Measurements from ENCODE around the gene KRT32. TPM values are rescaled to one million over a fixed set of nuclear protein-coding genes. Genes with fewer than 3 reads are reported as not detected.

KRT32 gene
- total RNA-seq, 2 experiments from 2014 or later, result not detected

GRCh38 chr17:41452281-41452680, 14.9 kb downstream of the KRT32 start:
- Histone ChIP-seq H3K79me2 (ENCODE audit: insufficient read depth, low read depth, low read length) (no peaks in the 10 kb centered on the region), H3K27ac (ENCODE audit: low read depth, low read length, poor library complexity, severe bottlenecking) (no peak overlapping the region), H3K4me2 (ENCODE audit: low read length) (no peak overlapping the region), H3K4me1 (ENCODE audit: insufficient read depth, low read length, poor library complexity, severe bottlenecking) (no peaks in the 10 kb centered on the region), H3K4me3 (ENCODE audit: low read depth, low read length, poor library complexity, severe bottlenecking) (no peak overlapping the region), H3K36me3 (ENCODE audit: insufficient read depth, low read length) (no peaks in the 10 kb centered on the region), H2AFZ (ENCODE audit: low read length) (no peak overlapping the region), H3K9me2 (ENCODE audit: insufficient read depth, low read length) (no peaks in the 10 kb centered on the region), H3K9me3 (ENCODE audit: low read length) (no peaks in the 10 kb centered on the region), H4K20me1 (ENCODE audit: insufficient read depth, low read length) (no peaks in the 10 kb centered on the region)
- DNase-seq (ENCODE audit: low spot score), result no peak
- intact Hi-C loops (cut with micrococcal nuclease; ENCODE audit: unreplicated experiment), result no loop called here
- TF ChIP-seq EZH2phosphoT487 (IDR thresholded peaks at IDR 0.05; ENCODE audit: borderline replicate concordance, low read depth, low read length), result no peak
- no peak for TF ChIP-seq CTCF (conservative IDR thresholded peaks at IDR 0.05; ENCODE audit: low read length)
- ChIA-PET CTCF (ENCODE audit: unreplicated experiment) (no interaction called here), POLR2A (no interaction called here)
- no TSS peak for BruUV-seq (replicated peaks)

GRCh38 chr17:41451154-41451728, 15.9 kb downstream of the KRT32 start:
- Histone ChIP-seq H3K79me2 (ENCODE audit: insufficient read depth, low read depth, low read length) (no peaks in the 10 kb centered on the region), H3K36me3 (ENCODE audit: insufficient read depth, low read length) (no peaks in the 10 kb centered on the region), H3K9me2 (ENCODE audit: insufficient read depth, low read length) (no peaks in the 10 kb centered on the region), H3K4me2 (ENCODE audit: low read length) (no peak overlapping the region), H3K4me1 (ENCODE audit: insufficient read depth, low read length, poor library complexity, severe bottlenecking) (no peaks in the 10 kb centered on the region), H2AFZ (ENCODE audit: low read length) (no peak overlapping the region), H3K27ac (ENCODE audit: low read depth, low read length, poor library complexity, severe bottlenecking) (no peak overlapping the region), H4K20me1 (ENCODE audit: insufficient read depth, low read length) (no peaks in the 10 kb centered on the region), H3K4me3 (ENCODE audit: low read depth, low read length, poor library complexity, severe bottlenecking) (no peak overlapping the region), H3K9me3 (ENCODE audit: low read length) (no peaks in the 10 kb centered on the region)
- ChIA-PET POLR2A (no interaction called here), CTCF (ENCODE audit: unreplicated experiment) (no interaction called here)
- TF ChIP-seq EZH2phosphoT487 (IDR thresholded peaks at IDR 0.05; ENCODE audit: borderline replicate concordance, low read depth, low read length) (no peak), CTCF (conservative IDR thresholded peaks at IDR 0.05; ENCODE audit: low read length) (no peak)
- BruUV-seq (replicated peaks), result no TSS peak
- intact Hi-C loops (cut with micrococcal nuclease; ENCODE audit: unreplicated experiment), result no loop called here
- DNase-seq (ENCODE audit: low spot score), result no peak

- POLR2A ChIA-PET, result interaction anchor here (0.8 kb wide), 1 partner anchor 15 kb away, joined by 3 read pairs; no protein-coding TSS in a partner anchor
These were observed 18.2 kb downstream of the KRT32 start for GRCh38 chr17:41449008-41449407.

More at GRCh38 chr17:41449008-41449407, 18.2 kb downstream of the KRT32 start:
- Histone ChIP-seq H3K4me3 (ENCODE audit: low read depth, low read length, poor library complexity, severe bottlenecking) (no peak overlapping the region), H3K4me2 (ENCODE audit: low read length) (no peak overlapping the region), H3K4me1 (ENCODE audit: insufficient read depth, low read length, poor library complexity, severe bottlenecking) (no peaks in the 10 kb centered on the region), H3K9me3 (ENCODE audit: low read length) (no peaks in the 10 kb centered on the region), H2AFZ (ENCODE audit: low read length) (no peak overlapping the region), H3K9me2 (ENCODE audit: insufficient read depth, low read length) (no peaks in the 10 kb centered on the region), H4K20me1 (ENCODE audit: insufficient read depth, low read length) (no peaks in the 10 kb centered on the region), H3K27ac (ENCODE audit: low read depth, low read length, poor library complexity, severe bottlenecking) (no peak overlapping the region), H3K36me3 (ENCODE audit: insufficient read depth, low read length) (no peaks in the 10 kb centered on the region), H3K79me2 (ENCODE audit: insufficient read depth, low read depth, low read length) (no peaks in the 10 kb centered on the region)
- CTCF ChIA-PET (ENCODE audit: unreplicated experiment), result no interaction called here
- no TSS peak for BruUV-seq (replicated peaks)
- no peak for DNase-seq (ENCODE audit: low spot score)
- intact Hi-C loops (cut with micrococcal nuclease; ENCODE audit: unreplicated experiment), result no loop called here
- TF ChIP-seq EZH2phosphoT487 (IDR thresholded peaks at IDR 0.05; ENCODE audit: borderline replicate concordance, low read depth, low read length), result no peak
- TF ChIP-seq CTCF (conservative IDR thresholded peaks at IDR 0.05; ENCODE audit: low read length), result no peak
